Fibroblast of upper back skin (primary cell): ENCODE measurements around the gene NEUROD1.
A peak's percentile ranks its signal among the peaks of the same experiment; 100 is the strongest.

Experiments
- DNase-seq: peaks from one replicate; pipeline ENCODE4 v3.0.0-alpha.2; 2013

Gene NEUROD1

DNA sequence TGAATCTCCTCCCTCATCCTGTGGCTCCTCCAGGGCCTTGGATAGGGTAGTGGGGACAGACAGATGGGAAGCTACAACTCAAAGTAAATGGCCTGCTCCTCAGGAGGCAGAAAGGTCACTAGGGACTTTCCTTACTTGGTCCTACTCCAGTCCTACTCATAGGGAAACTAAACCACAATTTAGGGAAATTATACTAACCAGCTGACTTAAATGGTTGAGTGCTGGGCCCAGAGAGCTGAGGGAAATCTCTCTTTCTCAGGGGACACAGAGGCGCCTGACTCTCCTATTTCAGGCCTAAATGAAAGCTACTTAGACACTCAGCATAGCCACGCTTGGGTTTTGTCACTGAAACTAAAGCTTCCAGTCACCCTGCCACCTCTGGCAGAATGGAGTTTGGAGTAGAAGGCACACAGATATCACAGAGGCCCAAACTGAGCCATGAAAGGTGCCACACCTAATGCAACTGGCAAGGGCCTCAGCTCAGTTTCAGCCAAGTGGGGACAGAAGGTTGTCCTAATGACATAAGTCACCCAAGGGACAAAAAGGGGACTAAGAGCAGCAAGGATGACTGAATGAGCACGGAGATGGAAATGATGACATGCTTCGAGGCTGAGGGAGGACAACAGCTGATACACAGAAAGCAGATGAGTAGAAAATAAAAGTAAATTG, 47.5 kb downstream of the NEUROD1 start:
- DNase-seq: no peak

DNA sequence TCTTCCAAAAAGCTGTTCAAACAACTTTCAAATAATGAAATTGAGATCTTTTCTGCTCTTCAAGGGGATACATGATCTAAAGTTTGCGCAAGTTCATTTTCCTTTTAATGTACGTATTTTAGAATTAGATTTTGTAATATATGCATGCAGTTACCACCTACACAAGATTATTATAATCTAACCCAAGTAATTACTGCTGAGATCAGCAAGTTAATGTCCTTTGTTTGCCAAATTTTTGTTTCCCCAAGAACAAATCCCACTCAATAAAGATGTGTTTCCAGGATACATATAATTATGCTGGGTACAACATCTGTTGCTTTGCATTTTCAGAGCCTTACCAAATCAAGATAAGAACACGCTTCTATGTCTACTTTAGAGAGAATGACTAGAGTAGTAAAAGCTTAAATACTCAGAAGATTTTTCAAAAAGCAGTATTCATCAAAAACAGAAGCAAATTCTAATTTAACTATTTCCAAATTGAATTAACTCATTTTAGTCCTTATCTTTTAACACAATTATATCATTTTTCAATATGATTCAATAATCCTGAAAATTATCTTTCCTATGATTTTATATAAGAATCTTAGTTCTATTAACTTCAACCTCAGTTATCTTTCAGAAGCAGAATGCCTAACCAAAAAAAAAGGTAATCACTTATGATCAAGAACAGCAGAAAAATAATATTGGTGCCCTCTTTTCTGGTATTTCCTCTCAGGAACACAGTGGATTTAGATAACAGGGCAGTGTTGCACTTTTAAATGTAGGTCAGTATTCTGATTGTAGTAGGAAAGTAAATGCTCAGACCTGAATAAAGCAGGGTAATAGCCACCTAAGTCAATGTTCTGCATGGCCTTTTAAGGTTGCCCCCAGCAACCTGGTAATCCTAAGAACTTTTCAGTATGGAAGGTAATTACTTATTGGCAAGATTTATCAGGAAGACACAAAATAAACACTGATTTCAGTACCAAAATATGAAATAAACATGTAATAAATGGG, 51.4 kb downstream of the NEUROD1 start:
- no peak for DNase-seq

DNA sequence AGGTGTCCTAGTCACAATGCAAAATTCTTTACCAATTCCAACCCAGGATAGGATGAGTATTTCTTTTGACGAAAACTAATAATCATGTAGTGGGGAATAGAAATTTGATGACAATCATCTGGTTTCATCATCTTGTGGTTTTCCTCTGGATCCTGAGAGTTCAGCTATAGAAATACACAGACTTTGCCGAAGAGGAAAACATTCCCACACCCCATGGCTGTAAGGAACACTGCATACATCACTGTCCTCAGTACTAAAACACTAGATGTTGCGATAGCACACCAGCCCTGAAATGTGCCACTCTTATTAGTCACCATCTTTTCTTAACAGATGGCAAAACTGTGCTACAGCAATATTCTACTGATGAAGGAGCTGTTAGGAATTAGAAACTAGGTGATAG, 52.8 kb downstream of the NEUROD1 start:
- peak; percentile 52 for DNase-seq

GRCh38 chr2:181626671-181627070, 53.6 kb downstream of the NEUROD1 start:
- DNase-seq: no peak
